WI38 (cell line): ENCODE measurements around the gene LGALS7B.

Source experiments
- H3K4me3 ChIP-seq: 2 replicates; pipeline ENCODE4 v1.5.1; 2011; ENCODE audit warnings: low read depth, mild to moderate bottlenecking, control low read depth, low read length
- CTCF ChIP-seq: IDR thresholded peaks from 2 replicates; pipeline ENCODE4 v1.5.1; 2012; ENCODE audit warnings: low read depth, mild to moderate bottlenecking, control low read depth, low read length

Gene LGALS7B

GRCh38 chr19:38838208-38838985 lies 49.4 kb downstream of the LGALS7B start:
- no peak overlapping the region for H3K4me3 ChIP-seq
- TF ChIP-seq CTCF: no peak

GRCh38 chr19:38838986-38839761 lies 50.2 kb downstream of the LGALS7B start:
- no peak overlapping the region for H3K4me3 ChIP-seq
- no peak for TF ChIP-seq CTCF

- TF ChIP-seq CTCF: no peak
- H3K4me3 ChIP-seq: no peak overlapping the region
These were observed 51.0 kb downstream of the LGALS7B start for GRCh38 chr19:38839816-38840582.

- no peak overlapping the region for H3K4me3 ChIP-seq
- TF ChIP-seq CTCF: no peak
These were observed 51.6 kb downstream of the LGALS7B start for GRCh38 chr19:38840583-38840968.
